T-helper 17 cell (primary cell): Measurements from ENCODE around the gene COX4I1. TPM values are rescaled to one million over a fixed set of nuclear protein-coding genes. Genes with fewer than 3 reads are reported as not detected.

ENCODE experiments used
- ATAC-seq: fragments of 150-1000 bp; cut with Tn5 transposase; 2 replicates; pipeline ENCODE4 v1.10.0; 2021; ENCODE audit warnings: mild to moderate bottlenecking, moderate library complexity
- DNase-seq, 3 donors: peaks; one replicate each; pipeline versions ENCODE4 v3.0.0 to v3.0.0-alpha.2; 2020 to 2021
- H3K9me3 ChIP-seq: one replicate; pipeline ENCODE4 v1.7.0; 2013; ENCODE audit warnings: low read length, mild to moderate bottlenecking; ENCODE audit not compliant: control insufficient read depth, poor library complexity, severe bottlenecking
- H3K27ac Mint-ChIP-seq: one replicate; pipeline ENCODE4 v1.8.0; 2022; ENCODE audit warnings: mild to moderate bottlenecking, moderate library complexity, mixed read lengths
- H3K27me3 Mint-ChIP-seq: one replicate; pipeline ENCODE4 v1.8.0; 2022; ENCODE audit warnings: mixed read lengths
- H3K36me3 Mint-ChIP-seq: one replicate; pipeline ENCODE4 v1.8.0; 2022; ENCODE audit warnings: low read depth, mixed read lengths
- H3K4me1 Mint-ChIP-seq: one replicate; pipeline ENCODE4 v1.8.0; 2022; ENCODE audit warnings: mild to moderate bottlenecking, mixed read lengths
- H3K4me3 Mint-ChIP-seq: one replicate; pipeline ENCODE4 v1.8.0; 2022; ENCODE audit warnings: mild to moderate bottlenecking, moderate library complexity, mixed read lengths
- total RNA-seq, 4 donors: library from RNA in 2 of 4; stranded (reverse) in 2 of 4; gene quantifications; one replicate each; pipeline ENCODE4 v1.2.3 and lab custom pipeline; 2022 to 2026

COX4I1 gene
- total RNA-seq, 2 donors from 2014 or later, result 526 to 533 TPM

- no peak overlapping the region for H3K4me3 Mint-ChIP-seq
- no peak overlapping the region for H3K27ac Mint-ChIP-seq
- H3K4me1 Mint-ChIP-seq, result peaks cover 14% of the 10 kb centered on the region
- H3K27me3 Mint-ChIP-seq, result no peaks in the 10 kb centered on the region
- ATAC-seq (no peak), DNase-seq (no peak)
- H3K36me3 Mint-ChIP-seq, result peaks cover 8% of the 10 kb centered on the region
- no peaks in the 10 kb centered on the region for H3K9me3 ChIP-seq
Observed at GRCh38 chr16:85778873-85779272, 20.6 kb upstream of the COX4I1 start.

DNA sequence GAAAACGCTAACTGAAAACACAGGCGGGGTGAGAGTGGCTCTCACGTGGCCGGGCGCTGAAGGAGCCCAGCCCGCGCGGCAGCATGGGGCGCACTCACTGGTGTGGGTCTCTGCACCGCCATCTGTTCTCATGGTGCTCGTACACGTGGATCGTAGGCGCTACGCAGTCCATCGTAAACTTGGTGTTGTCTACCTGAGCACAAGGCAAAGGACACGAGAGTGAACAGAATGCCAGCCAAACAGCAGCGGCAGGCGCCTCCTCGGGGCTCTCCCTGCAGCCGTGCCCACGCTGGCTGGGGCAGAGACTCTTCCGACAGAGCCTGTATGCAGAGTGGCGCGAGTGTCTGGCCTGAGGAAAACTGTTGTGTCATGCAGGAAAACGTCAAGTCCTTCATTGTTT is 19.2 kb upstream of the COX4I1 start:
- ATAC-seq, result no peak
- Mint-ChIP-seq H3K4me3 (no peak overlapping the region), H3K36me3 (peaks cover 8% of the 10 kb centered on the region), H3K4me1 (peaks cover 14% of the 10 kb centered on the region), H3K27ac (no peak overlapping the region), H3K27me3 (no peaks in the 10 kb centered on the region)
- DNase-seq, result no peak
- no peaks in the 10 kb centered on the region for H3K9me3 ChIP-seq

- H3K9me3 ChIP-seq, result no peaks in the 10 kb centered on the region
- no peak overlapping the region for H3K27ac Mint-ChIP-seq
- peaks cover 14% of the 10 kb centered on the region for H3K4me1 Mint-ChIP-seq
- no peak for DNase-seq
- H3K4me3 Mint-ChIP-seq, result no peak overlapping the region
- H3K36me3 Mint-ChIP-seq, result peaks cover 8% of the 10 kb centered on the region
- no peak for ATAC-seq
- H3K27me3 Mint-ChIP-seq, result no peaks in the 10 kb centered on the region
Observed at GRCh38 chr16:85781156-85781555, 18.3 kb upstream of the COX4I1 start.

- H3K4me1 Mint-ChIP-seq, result peaks cover 16% of the 10 kb centered on the region
- no peaks in the 10 kb centered on the region for H3K27me3 Mint-ChIP-seq
- no peaks in the 10 kb centered on the region for H3K9me3 ChIP-seq
- H3K4me3 Mint-ChIP-seq, result peak overlapping the region; percentile 72
- ATAC-seq, result no peak
- H3K36me3 Mint-ChIP-seq, result peaks cover 10% of the 10 kb centered on the region
- DNase-seq, result no peak
- peak overlapping the region; percentile 84 for H3K27ac Mint-ChIP-seq
Observed at GRCh38 chr16:85781695-85782370, 17.7 kb upstream of the COX4I1 start.

GRCh38 chr16:85782451-85782850 is 17.0 kb upstream of the COX4I1 start:
- DNase-seq (no peak), ATAC-seq (no peak)
- H3K27ac Mint-ChIP-seq, result peak overlapping the region; percentile 84
- H3K4me1 Mint-ChIP-seq, result peaks cover 16% of the 10 kb centered on the region
- no peaks in the 10 kb centered on the region for H3K27me3 Mint-ChIP-seq
- H3K36me3 Mint-ChIP-seq, result peaks cover 10% of the 10 kb centered on the region
- peak overlapping the region; percentile 72 for H3K4me3 Mint-ChIP-seq
- H3K9me3 ChIP-seq, result no peaks in the 10 kb centered on the region

DNA sequence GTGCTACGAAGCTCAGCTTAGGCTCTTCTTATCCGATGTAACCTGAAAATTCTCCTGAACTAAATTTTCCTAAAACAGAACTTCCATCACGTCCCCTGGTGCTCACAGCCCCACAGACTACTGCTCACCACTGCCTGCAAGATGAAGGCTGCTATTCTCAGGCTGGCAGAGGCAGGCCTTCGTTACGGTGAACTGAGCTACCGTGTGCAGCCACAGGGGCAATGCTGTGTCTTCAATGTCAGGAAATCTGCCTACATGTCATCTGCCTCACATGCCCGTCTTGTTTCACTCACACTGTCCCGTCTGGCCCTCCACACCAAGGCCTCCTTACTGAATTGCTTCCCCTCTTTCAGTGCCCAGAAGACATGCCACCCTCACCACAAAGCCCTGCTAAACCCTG is 16.1 kb upstream of the COX4I1 start:
- peaks cover 10% of the 10 kb centered on the region for H3K36me3 Mint-ChIP-seq
- peaks cover 16% of the 10 kb centered on the region for H3K4me1 Mint-ChIP-seq
- no peaks in the 10 kb centered on the region for H3K27me3 Mint-ChIP-seq
- H3K27ac Mint-ChIP-seq, result peak overlapping the region; percentile 79
- DNase-seq, result no peak
- no peak for ATAC-seq
- H3K9me3 ChIP-seq, result no peaks in the 10 kb centered on the region
- H3K4me3 Mint-ChIP-seq, result peak overlapping the region; percentile 43

- Mint-ChIP-seq H3K4me1 (peaks cover 15% of the 10 kb centered on the region), H3K27ac (no peak overlapping the region), H3K36me3 (peaks cover 7% of the 10 kb centered on the region)
Observed at GRCh38 chr16:85784813-85785212, 14.7 kb upstream of the COX4I1 start.

DNA sequence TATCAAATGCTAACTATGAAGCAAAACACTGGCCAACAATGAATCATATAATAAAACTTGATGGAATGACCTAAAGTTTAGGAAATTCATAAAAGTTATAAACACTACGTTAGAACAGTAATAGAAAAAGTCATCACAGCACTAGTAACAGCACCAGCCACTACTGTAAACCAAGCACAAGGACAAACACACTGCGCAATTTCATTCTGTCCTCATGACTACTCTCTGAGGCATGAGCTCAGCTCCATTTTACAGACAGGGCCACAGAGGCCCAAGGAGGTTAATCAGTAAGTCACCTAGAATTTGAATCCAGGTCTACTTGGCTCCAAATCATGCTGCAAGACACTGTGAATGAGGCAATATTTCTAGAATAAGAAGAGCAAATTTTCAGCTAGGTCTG is 13.6 kb upstream of the COX4I1 start:
- H3K4me1 Mint-ChIP-seq, result peaks cover 19% of the 10 kb centered on the region
- H3K27ac Mint-ChIP-seq, result peak overlapping the region; percentile 61
- H3K27me3 Mint-ChIP-seq, result no peaks in the 10 kb centered on the region
- peaks cover 6% of the 10 kb centered on the region for H3K36me3 Mint-ChIP-seq
- no peak for ATAC-seq
- DNase-seq, result no peak
- no peak overlapping the region for H3K4me3 Mint-ChIP-seq
- no peaks in the 10 kb centered on the region for H3K9me3 ChIP-seq

More at GRCh38 chr16:85784813-85785212, 14.7 kb upstream of the COX4I1 start:
- no peaks in the 10 kb centered on the region for H3K9me3 ChIP-seq
- ATAC-seq (no peak), DNase-seq (no peak)
- Mint-ChIP-seq H3K27me3 (no peaks in the 10 kb centered on the region), H3K4me3 (no peak overlapping the region)

- ATAC-seq, result no peak
- no peaks in the 10 kb centered on the region for H3K27me3 Mint-ChIP-seq
- H3K36me3 Mint-ChIP-seq, result peaks cover 6% of the 10 kb centered on the region
- H3K4me3 Mint-ChIP-seq, result no peak overlapping the region
- no peaks in the 10 kb centered on the region for H3K9me3 ChIP-seq
- no peak overlapping the region for H3K27ac Mint-ChIP-seq
- H3K4me1 Mint-ChIP-seq, result peaks cover 21% of the 10 kb centered on the region
- no peak for DNase-seq
Observed at GRCh38 chr16:85788819-85789218, 10.7 kb upstream of the COX4I1 start.

DNA sequence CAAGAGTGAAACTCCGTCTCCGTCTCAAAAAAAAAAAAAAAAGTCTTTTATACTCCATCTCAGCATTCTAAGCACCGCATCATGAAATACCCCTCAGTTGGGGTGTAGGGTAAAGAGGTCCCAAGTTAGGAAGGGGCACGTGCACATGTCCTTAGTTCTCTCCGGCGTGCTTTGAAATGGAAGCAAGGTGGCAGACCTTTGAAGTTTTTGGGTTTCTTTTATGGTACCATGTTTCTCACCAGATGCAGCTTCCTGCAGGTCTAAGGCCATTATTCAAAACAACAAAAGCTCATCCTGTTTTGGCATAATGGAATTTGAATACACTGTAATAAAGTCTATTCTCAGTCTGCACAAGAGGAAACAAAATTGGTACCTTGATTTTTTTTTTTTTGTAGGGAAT is 9.7 kb upstream of the COX4I1 start:
- Mint-ChIP-seq H3K36me3 (peaks cover 6% of the 10 kb centered on the region), H3K4me1 (peaks cover 26% of the 10 kb centered on the region), H3K4me3 (no peak overlapping the region), H3K27me3 (no peaks in the 10 kb centered on the region), H3K27ac (no peak overlapping the region)
- ATAC-seq, result no peak
- H3K9me3 ChIP-seq, result no peaks in the 10 kb centered on the region
- no peak for DNase-seq

- DNase-seq (no peak), ATAC-seq (no peak)
- H3K27me3 Mint-ChIP-seq, result no peaks in the 10 kb centered on the region
- peak overlapping the region; percentile 19 for H3K4me3 Mint-ChIP-seq
- H3K4me1 Mint-ChIP-seq, result peaks cover 36% of the 10 kb centered on the region
- H3K36me3 Mint-ChIP-seq, result peaks cover 9% of the 10 kb centered on the region
- H3K9me3 ChIP-seq, result no peaks in the 10 kb centered on the region
- H3K27ac Mint-ChIP-seq, result peak overlapping the region; percentile 39
Observed at GRCh38 chr16:85793662-85794298, 5.7 kb upstream of the COX4I1 start.

GRCh38 chr16:85794696-85795095 is 4.8 kb upstream of the COX4I1 start:
- peaks cover 9% of the 10 kb centered on the region for H3K36me3 Mint-ChIP-seq
- no peak overlapping the region for H3K4me3 Mint-ChIP-seq
- H3K27me3 Mint-ChIP-seq, result no peaks in the 10 kb centered on the region
- peak overlapping the region; percentile 39 for H3K27ac Mint-ChIP-seq
- peaks cover 35% of the 10 kb centered on the region for H3K4me1 Mint-ChIP-seq
- DNase-seq, result no peak
- H3K9me3 ChIP-seq, result no peaks in the 10 kb centered on the region
- ATAC-seq, result no peak

DNA sequence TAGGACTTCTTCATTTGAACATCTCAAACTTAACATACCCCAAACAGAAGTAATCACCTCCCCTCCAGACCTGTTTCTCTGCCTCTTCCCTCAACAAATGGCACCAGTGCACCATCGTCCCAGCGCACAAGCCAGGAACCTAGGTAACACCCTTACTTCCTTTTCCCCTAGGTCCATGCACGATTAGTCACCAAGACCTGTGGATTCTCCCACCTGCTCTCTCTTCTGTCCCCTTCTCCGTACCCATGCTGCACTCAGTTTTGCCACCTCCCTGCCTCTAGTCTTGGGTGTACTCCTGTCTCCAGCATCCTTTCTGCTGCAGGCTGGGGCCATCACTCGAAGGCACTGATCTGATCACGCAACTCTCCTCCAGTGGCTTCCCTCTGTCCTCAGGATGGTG is 3.3 kb upstream of the COX4I1 start:
- H3K36me3 Mint-ChIP-seq, result peaks cover 7% of the 10 kb centered on the region
- no peaks in the 10 kb centered on the region for H3K27me3 Mint-ChIP-seq
- peaks cover 38% of the 10 kb centered on the region for H3K4me1 Mint-ChIP-seq
- ATAC-seq (no peak), DNase-seq (no peak)
- H3K4me3 Mint-ChIP-seq, result peak overlapping the region; percentile 28
- no peaks in the 10 kb centered on the region for H3K9me3 ChIP-seq
- peak overlapping the region; percentile 86 for H3K27ac Mint-ChIP-seq

DNA sequence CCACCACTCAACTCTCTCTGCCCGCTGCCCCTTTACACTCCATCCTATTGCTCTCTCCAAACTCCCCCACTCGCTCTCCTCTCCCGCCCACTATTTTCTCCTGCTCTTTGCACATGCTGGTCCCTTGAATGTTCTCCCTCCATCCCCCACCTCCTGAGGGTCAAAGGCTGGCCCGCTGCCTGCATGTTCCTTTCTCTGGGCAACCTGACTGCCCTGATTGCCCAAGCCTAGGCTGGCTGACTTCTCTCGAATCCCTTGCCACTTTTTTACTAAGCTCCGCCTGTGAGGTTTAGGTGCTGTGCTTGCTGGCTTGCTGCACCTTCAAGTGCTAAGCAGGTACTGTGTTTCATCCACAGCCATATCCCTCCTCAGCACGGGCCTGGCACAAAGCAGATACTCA is 2.9 kb upstream of the COX4I1 start:
- H3K36me3 Mint-ChIP-seq, result peaks cover 7% of the 10 kb centered on the region
- peaks cover 37% of the 10 kb centered on the region for H3K4me1 Mint-ChIP-seq
- no peak for ATAC-seq
- no peaks in the 10 kb centered on the region for H3K9me3 ChIP-seq
- H3K27ac Mint-ChIP-seq, result peak overlapping the region; percentile 86
- peak overlapping the region; percentile 28 for H3K4me3 Mint-ChIP-seq
- no peak for DNase-seq
- no peaks in the 10 kb centered on the region for H3K27me3 Mint-ChIP-seq
